GM19455 (cell line): ENCODE measurements around the gene FN1.
"Not testable (repeated sequence)": the region's sequence is repeated elsewhere in the genome, so short reads cannot be mapped to it uniquely, and the experiment has no call there.

Experiments used
- ATAC-seq: cut with Tn5 transposase; IDR thresholded peaks from one replicate; pipeline ENCODE4 v1.9.1; 2021; ENCODE audit not compliant: unreplicated experiment

Gene FN1

DNA sequence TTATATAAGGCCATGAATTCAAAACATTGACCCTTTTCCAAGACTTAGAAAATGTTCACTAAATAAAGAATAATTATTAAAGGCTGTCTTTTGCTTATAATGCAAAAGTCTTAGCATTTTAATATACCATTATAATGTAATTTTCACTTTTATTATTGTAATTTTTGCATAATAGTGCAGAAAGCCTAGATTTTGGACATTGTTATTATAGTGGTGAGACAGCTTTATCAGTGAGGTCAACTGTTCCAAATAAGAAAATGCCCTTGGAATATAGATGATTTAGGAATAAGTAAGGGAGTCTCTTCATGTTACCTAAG, 67.4 kb downstream of the FN1 start:
- ATAC-seq = no peak

DNA sequence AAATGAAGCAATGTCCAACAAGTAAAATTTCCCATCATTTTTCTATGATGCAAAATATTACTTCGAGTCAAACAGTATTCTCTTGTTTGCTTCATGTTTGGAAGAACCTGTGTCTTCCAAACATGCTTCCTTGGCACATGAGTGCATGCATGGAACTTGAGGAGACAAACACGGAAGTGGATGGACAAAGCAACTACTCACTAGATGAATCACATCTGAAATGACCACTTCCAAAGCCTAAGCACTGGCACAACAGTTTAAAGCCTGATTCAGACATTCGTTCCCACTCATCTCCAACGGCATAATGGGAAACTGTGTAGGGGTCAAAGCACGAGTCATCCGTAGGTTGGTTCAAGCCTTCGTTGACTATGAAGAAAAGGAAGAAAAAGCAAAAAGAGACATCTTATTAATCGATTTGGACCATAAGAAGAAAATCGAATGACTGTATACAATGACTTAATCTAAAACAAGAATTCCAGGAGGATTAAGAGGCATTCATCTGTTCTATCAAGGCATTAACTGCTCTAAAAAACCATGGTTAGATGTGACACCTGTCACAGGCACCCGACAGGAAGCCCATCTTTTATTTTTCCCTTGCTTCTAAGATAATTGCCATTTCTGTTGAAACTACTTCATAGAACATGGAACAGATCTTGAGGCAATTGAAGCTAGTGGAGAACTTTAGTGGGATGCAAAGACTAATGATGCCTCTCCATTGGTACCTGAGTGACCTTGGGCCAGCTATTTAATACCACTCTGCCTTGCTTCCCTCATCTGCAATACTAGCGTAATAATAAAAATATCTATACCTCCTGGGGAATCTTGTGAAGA, 68.0 kb downstream of the FN1 start:
- no peak for ATAC-seq

DNA sequence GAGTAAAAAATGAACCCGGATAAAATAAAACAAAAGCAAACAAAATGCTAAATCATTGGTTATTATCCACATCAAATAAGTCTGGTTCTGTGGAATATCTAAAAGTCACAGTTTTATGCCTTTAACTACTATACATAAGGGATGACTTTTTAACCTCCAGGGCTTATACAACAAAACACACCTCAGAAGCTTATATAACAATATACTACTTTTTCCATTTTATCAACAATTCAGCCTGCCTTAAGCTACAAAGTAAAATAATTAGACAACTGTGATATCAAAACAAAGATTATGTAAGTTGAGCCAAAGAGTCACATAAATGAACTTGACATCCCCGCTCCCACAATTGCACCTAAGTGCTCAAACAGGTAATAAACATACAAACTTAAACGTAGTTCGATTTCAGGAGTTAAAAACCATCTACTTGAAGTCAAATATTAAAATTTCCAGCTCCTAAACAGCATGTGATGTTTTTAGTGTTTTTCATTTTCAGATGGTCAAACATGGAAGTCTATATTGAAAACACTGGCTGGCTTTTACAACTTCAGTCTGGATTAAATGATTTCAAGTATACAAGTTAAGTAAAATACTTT, 69.3 kb downstream of the FN1 start:
- no peak for ATAC-seq

DNA sequence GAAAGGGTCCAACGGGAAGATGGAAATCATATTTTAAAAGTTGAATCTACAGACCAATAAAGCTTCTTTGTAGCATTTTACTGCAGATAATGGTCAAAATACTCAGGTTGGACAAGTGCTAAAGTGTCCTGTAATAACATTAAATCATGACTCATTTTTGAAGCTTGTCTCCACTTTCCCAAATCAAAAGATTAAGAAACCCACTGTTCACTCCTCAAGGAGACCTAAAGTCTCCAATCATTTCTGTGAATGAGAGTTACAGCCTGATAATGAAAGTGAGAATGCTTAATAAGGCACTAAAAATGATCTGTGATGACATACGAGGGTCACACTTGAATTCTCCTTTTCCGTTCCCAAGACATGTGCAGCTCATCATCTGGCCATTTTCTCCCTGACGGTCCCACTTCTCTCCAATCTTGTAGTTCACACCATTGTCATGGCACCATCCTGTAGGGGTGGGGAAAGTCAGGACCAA, 70.6 kb downstream of the FN1 start:
- no peak for ATAC-seq

DNA sequence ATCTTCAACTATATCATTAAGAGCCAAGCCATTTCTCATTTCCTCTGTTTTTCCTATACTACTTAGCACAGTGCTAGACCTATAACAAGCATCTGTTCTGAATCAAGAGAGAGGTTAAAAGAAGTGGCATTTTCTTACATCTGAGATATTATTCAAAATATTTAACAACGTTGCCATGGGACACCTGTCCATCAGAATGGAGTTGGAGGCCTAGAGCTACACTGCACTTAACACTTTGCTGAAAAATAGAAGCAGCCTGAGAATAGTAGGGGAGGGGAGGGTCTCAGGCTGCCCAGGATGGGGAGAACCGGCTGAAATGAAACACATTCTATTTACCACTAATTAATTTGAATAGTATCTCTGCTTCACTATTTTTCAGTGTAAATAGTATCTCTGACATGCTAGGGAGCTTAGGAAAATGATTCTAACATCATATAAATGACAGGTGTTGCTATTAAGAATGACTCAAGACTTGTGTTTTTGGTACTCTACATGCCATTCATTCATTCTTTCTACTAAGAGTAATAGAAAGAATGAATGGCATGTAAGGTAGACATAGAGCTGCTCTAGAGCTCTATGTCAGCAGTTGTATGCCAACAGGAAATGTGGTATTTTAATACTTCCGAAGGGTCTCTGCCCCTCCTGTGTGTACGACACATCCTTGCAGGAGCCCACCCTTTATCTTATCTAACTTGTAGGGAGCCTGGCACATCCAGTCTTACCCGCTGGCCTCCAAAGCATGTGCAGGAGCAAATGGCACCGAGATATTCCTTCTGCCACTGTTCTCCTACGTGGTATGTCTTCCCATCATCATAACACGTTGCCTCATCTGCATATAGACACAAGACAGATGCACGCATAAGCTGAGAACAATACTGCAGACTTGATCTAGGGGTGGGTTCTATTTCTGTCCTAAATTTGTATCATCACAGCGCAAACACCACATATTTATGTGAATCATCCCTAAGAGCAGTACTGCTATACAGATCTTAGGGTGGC, 71.4 kb downstream of the FN1 start:
- no peak for ATAC-seq

DNA sequence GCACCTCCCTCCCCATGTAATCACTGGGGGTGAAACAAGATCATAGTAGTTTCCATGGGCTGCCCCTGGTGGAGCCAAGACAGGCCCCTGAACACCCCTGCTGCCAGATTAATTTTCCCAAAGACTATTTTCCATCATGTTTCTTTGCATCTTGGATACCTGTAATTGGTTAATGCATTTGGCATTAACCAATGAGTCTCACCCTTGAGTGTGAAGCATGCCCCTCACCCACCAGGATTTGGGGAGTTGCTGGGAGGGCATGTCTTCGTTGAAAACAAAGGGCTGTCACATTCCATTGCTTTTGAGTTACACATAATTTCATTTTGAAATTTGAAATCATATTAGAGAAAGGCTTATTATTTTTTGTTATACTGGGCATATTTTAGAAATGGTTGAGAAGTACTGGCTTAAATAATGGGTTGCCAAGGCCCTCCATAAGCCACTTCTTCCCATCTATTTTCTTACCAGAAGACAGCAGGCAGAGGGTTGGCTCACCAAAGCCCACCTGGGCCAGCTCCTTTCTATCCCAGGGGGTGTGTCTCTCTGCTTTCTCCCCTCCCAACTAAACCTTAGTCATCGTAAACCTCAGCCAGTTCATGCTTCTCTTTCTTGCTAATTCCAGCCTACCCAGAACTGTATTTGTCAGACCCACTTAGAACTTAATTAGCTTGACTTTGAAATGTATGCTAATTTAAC, 72.3 kb downstream of the FN1 start:
- ATAC-seq = no peak

DNA sequence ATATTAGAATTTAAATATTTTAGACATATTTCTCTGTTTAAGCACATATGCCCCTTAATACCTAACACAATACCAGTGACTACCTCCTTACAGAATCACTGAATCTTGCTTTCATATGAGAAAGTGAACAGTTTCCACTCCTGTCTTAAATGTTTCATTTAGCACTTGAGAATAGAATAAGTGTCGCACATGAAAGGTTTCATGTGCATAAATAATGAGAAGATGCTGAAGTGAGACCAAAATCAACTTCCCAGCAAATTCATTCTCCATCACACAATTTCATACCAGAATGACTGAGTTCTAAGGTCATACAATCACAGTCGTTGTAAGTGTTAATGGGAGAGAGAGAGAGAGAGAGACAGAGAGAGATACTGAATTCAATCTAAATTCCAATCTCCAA, 72.8 kb downstream of the FN1 start:
- ATAC-seq = no peak

DNA sequence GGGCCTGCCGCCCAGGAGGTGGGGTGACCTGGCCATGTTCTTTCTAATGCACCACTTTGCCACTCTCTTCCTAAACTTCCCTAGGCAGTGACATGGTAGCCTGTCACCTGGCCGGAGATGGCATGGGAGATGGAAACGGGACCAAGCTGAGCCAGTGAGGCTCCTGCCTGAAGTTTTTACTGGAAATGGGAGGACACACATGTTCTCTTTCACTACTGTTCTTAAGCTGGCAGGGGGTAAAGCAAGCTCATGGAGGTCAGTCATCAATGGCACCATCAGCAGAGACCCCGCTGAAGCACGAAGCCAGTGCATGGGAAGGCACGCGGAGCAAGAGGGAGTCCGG, 73.3 kb downstream of the FN1 start:
- ATAC-seq = no peak

DNA sequence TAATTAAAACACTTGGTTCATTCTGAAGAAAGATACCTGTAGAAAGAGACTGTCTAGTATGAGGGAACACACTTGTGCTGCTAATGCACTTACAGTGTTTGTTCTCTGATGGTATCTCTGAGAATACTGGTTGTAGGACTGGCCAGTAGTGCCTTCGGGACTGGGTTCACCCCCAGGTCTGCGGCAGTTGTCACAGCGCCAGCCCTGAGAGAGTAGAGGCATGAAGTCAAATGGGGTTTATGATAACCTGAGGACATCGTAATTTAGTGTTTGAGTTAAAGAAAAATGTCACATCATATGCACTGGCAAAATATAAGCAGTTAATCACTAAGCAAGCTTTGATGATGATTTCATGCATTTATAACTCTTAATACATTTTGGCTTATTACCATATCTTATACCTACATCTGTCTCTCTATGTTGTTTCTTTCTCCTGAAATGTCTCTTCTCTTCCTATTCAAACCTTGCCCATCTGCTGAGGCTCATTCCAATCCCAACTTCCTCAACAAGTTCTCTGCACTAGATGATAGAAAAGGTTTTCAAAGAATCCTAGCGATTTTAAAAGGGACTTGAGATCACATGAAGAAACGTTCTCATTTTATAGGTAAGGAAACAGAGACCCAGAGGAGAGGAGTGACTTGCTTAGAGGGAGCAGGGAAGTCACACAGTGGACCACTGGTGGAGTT, 73.8 kb downstream of the FN1 start:
- no peak for ATAC-seq

DNA sequence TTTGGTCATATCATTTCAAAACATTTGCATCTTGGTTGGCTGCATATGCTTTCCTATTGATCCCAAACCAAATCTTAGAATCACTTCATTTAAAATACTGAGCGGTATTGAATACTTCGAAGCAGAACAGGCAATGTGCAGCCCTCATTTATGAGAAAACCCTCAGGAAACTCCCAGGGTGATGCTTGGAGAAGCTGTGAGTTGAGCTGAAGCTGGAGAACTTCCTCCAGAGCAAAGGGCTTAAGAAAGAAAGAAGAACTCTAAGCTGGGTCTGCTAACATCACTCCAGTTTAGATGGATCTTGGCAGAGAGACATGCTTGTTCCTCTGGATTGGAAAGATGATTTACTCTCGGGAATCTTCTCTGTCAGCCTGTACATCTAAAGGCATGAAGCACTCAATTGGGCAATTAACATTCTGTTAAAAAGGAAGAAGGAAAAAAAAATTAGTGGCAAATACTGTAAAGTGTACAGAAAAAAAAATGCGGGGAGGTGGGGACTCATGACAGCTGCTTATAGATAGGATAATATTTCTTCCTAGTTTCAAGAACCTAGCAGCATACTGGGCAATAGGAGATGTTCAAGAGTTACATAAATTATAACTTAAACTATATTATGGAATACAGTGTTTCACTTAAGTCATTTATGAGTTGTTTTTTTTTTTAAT, 74.5 kb downstream of the FN1 start:
- ATAC-seq = no peak

DNA sequence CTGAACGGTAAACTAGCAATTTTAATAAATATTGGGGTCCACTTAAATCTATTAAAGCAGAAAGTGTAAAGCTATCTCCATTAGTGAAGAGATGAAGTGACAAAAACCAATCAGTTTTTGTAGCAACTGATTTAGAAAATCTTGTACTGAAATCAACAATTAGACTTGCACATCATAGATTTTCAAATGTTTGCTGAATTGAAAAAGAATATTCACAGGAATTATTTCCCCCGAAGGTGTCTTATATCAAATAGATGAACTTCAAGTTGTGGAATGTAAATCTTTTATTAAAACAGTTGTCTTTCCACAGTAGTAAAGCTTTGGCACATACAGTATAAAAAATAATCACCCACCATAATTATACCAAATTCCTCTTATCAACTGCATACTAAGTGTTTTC, 75.3 kb downstream of the FN1 start:
- no peak for ATAC-seq

DNA sequence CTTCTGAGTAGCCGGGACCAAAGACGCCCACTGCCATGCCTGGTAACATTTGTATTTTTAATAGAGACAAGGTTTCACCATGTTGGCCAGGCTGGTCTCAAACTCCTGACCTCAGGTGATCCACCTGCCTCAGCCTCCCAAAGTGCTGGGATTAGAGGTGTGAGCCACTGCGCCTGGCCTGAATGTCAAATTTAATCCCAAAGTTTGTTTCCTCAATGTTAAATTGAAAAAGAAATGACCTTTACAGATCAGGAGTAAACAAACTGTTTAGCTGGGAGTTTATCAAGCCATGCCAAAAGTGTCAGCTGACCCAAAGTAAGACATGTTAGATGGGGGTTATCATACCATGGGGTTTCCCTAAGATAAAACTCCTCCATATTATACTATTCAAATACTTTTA, 75.8 kb downstream of the FN1 start:
- not testable (repeated sequence) for ATAC-seq

DNA sequence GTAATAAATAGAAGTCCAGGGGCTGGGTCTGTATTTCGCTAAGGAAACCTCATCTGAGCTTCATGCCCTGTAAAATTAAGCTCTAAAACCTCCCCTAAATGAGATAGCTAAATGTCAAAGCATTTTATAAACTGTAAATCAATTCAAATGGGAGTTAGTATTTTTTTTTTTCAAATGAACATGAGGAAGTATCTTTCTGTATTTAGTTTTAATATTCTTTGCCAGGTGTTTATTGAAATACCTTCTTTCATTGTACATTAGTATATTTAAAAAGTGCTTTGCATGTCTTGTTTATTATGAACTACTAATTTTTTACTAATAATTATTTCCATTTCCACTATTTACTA, 76.3 kb downstream of the FN1 start:
- ATAC-seq = no peak

DNA sequence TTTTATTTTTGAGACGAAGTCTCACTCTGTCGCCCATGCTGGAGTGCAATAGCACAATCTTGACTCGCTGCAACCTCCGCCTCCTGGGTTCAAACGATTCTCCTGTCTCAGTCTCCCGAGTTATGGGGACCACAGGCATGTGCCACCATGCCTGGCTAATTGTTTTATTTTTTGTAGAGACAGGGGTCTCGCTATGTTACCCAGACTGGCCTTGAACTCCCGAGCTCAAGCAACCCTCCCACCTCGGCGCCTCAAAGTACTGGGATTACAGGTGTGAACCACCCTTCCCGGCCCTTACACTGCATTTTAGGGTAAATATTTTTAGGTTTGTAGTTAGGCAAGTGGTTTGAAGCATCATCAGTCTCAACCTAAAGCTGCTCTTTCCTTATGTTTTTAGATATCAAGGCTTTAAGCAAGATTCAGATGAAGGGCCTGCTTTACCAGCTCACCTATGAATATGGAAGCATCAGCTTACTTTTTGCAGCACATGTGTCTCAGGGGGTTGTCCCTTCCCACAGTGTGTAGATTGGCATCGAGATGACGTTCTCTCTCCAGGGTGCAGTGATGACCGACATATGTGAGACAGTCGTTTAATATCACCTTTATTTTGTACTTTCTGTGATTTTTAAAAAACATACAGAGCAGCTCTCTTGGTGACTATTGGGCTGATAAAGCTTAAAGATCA, 76.8 kb downstream of the FN1 start:
- no peak for ATAC-seq

DNA sequence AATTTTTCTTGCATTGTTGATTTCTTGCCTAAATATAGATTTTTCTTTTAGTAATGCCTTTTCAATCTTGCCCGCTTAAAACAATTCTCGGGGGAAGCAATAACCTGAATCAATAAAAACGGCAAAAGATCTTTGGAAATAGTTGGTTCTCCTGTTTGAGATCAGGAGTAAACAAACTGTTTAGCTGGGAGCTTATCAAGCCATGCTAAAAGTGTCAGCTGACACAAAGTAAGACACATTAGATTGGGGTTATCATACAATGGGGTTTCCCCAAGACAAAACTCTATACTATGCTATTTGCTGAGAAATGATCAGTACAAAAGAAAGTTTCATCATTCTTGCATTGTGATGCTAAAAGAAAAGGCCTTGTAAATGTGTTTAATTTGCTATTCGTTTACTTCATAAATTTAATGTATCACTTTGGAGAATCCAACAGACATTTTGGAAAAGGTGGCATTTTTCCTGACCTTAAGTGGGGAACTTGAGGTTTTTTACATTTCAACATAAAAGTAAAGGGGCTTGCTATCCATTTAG, 77.5 kb downstream of the FN1 start:
- ATAC-seq = no peak

DNA sequence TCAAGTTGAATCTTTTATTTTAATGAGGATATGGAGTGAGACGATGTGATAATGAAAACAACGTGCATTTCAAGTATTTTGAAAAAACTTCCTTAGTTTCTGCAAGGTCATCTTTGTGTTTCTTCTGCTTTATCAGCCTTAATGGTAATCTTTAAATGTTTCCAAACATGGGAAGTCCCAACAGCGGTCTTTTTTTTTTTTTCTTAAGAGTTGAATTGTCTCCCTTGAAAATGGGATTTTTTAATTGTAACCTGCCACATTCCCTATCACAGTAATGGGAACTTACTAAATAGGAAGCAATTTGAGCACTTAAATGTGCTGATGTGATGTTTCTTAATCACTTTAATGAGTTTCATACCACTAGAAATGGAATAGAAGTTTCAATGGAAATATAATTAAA, 78.2 kb downstream of the FN1 start:
- ATAC-seq = no peak

DNA sequence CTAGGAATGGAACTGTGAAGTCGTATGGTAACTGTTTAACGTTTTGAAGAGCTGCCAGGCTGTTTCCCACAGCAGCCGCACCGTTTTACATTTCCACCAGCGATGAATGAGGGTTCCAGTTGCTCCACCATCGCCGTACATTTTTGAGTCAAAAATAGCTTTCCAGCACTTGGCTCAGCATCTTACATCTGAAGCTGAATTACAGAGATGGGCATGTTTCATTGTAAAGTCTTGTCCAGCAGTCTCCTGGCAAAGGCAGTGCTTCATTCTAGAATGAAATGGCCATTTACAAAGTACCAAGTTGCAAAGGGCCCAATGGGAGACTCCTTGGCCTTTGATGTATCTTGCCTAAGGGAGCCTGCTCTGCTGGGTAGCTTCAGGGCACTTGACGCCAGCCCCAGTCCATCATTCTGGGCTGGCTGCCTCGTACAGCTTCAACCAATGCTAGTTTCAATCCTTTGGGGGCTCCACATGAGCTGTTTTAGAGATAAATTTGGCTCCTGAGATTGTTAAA, 78.9 kb downstream of the FN1 start:
- no peak for ATAC-seq

DNA sequence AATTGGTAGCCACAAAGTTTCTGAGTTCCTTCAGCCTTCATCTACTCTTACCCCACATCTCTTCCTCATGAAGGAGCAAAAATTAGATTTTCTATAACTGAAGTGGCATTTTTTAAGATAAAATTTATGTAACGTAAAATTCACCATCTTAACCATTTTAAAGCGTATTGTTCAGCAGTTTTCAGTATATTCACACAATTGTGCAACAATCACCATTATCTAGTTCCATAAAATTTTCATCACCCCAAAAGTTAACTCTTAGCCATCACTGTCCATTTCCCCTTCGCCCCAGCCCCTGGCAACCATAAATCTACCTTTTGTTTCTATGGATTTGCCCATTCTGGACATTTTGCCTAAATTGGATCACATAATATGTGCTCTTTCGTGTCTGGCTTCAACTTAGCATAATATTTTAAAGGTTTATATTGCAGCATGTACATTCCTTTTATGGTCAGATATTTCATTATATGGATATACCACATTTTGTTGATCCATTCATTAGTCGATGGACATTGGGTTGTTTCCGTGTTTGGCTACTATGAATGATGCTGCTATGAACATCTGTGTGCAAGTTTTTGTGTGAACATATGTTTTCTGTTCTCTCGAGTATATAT, 79.4 kb downstream of the FN1 start:
- ATAC-seq = no peak

DNA sequence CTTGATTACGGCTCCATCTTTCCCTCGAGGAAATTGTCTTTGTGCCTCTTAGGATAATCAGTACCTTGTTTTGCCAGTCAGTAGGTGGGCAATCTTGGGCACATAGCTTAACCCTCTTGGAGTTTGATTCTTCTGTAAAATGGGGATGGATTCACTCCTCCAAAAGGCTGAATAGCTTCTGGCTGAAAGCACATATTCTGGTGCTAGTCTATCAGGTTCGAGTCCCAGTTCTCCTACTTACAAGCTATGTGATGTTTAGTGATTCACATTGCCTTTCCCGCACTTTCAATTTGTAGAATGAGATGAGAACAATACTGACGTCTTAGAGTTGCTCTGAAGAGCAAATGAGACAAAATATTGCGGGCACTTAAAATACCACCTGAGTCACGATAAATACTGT, 80.1 kb downstream of the FN1 start:
- no peak for ATAC-seq
